B cell (primary cell): ENCODE measurements around the gene MALL. TPM values are rescaled to one million over a fixed set of nuclear protein-coding genes. Genes with fewer than 3 reads are reported as not detected.

Experiments
- ATAC-seq: fragments of 200-7000 bp; cut with Tn5 transposase; one replicate; pipeline ENCODE4 v1.10.0; 2021; ENCODE audit warnings: low read depth, mild to moderate bottlenecking, moderate number of reproducible peaks, moderate library complexity
- CTCF ChIA-PET: fragments of 350-600 bp; sonication (Branson Sonifier 250); formaldehyde crosslinking; loops from one replicate; lab custom pipeline; 2021; ENCODE audit warnings: antibody characterized with exemption, inconsistent platforms; lab: Charles Lee
- POLR2A ChIA-PET: fragments of 350-600 bp; sonication (Branson Sonifier 250); formaldehyde crosslinking; loops from one replicate; lab custom pipeline; 2021; ENCODE audit warnings: antibody characterized with exemption; lab: Charles Lee
- DNase-seq: peaks from one replicate; pipeline ENCODE4 v3.0.0; 2013
- H2AFZ ChIP-seq: 2 replicates; pipeline ENCODE4 v1.6.1; 2012; ENCODE audit warnings: mild to moderate bottlenecking, low read depth, low read length; ENCODE audit not compliant: insufficient read depth, poor library complexity, severe bottlenecking
- H3K27ac ChIP-seq, 2 donors: 1 replicate in 1 of 2; 2 replicates in 1 of 2; pipeline ENCODE4 v1.5.1; 2012 to 2013; ENCODE audit warnings: low read length in 2 of 2, mild to moderate bottlenecking in 2 of 2, moderate library complexity in 1 of 2
- H3K27me3 ChIP-seq, 4 experiments: fragments of 200-600 bp in 1 of 4; sonication (generic) in 1 of 4; replicated peaks in 1 of 4; 1 replicate in 2 of 4; 2 replicates in 2 of 4; pipeline versions ENCODE4 v1.6.1 to v1.7.0; 2013 to 2016; ENCODE audit warnings: low read length in 3 of 4, mild to moderate bottlenecking in 2 of 4, mixed read lengths in 1 of 4, moderate library complexity in 1 of 4; ENCODE audit not compliant: insufficient read depth in 4 of 4, control insufficient read depth in 3 of 4; ENCODE audit errors: control extremely low read depth in 1 of 4
- H3K36me3 ChIP-seq, 2 experiments: replicated peaks in 1 of 2; 1 replicate in 1 of 2; 2 replicates in 1 of 2; pipeline versions ENCODE4 v1.6.1 to v1.7.1; 2013; ENCODE audit warnings: low read length in 1 of 2; ENCODE audit not compliant: insufficient read depth in 2 of 2, control insufficient read depth in 1 of 2; ENCODE audit errors: control extremely low read depth in 1 of 2, extremely low read depth in 1 of 2
- H3K4me1 ChIP-seq, 2 donors: fragments of 200-600 bp in 1 of 2; sonication (generic) in 1 of 2; 1 replicate in 1 of 2; 2 replicates in 1 of 2; pipeline versions ENCODE4 v1.5.1 to v1.6.1; 2013 to 2017; ENCODE audit warnings: low read length in 2 of 2; ENCODE audit not compliant: control insufficient read depth in 2 of 2, insufficient read depth in 2 of 2
- H3K4me2 ChIP-seq: replicated peaks from 2 replicates; pipeline ENCODE3; 2012; ENCODE audit warnings: mild to moderate bottlenecking, low read depth, low read length; ENCODE audit not compliant: poor library complexity, severe bottlenecking
- H3K4me3 ChIP-seq, 5 experiments: fragments of 200-600 bp in 1 of 5; sonication (generic) in 1 of 5; 1 replicate in 3 of 5; 2 replicates in 2 of 5; pipeline versions ENCODE4 v1.5.1 to v1.7.0; 2011 to 2016; ENCODE audit warnings: low read length in 4 of 5, mild to moderate bottlenecking in 4 of 5, low read depth in 2 of 5, control low read depth in 1 of 5, moderate library complexity in 1 of 5; ENCODE audit not compliant: insufficient read depth in 1 of 5; ENCODE audit errors: control extremely low read depth in 1 of 5, extremely low read depth in 1 of 5
- H3K79me2 ChIP-seq: fragments of 200-600 bp; sonication (generic); one replicate; pipeline ENCODE4 v1.6.0; 2016; ENCODE audit warnings: low read length; ENCODE audit not compliant: control insufficient read depth, insufficient read depth
- H3K9ac ChIP-seq: fragments of 200-600 bp; sonication (generic); 2 replicates; pipeline ENCODE4 v1.6.1; 2017; ENCODE audit warnings: mild to moderate bottlenecking, low read length, moderate library complexity
- H3K9me3 ChIP-seq, 3 donors: one replicate each; pipeline versions ENCODE4 v1.6.1 to v1.7.1; 2013; ENCODE audit warnings: low read length in 2 of 3; ENCODE audit not compliant: control insufficient read depth in 2 of 3, insufficient read depth in 1 of 3; ENCODE audit errors: control extremely low read depth in 1 of 3
- H4K20me1 ChIP-seq: 2 replicates; pipeline ENCODE4 v1.6.0; 2012; ENCODE audit warnings: mild to moderate bottlenecking, low read length; ENCODE audit not compliant: insufficient read depth, control insufficient read depth, poor library complexity, severe bottlenecking
- H3K27ac Mint-ChIP-seq: one replicate; pipeline ENCODE4 v1.8.0; 2021; ENCODE audit warnings: mixed read lengths
- H3K27me3 Mint-ChIP-seq: one replicate; pipeline ENCODE4 v1.8.0; 2021; ENCODE audit warnings: mixed read lengths
- H3K4me1 Mint-ChIP-seq: one replicate; pipeline ENCODE4 v1.8.0; 2021; ENCODE audit warnings: mixed read lengths
- H3K4me3 Mint-ChIP-seq: one replicate; pipeline ENCODE4 v1.8.0; 2021; ENCODE audit warnings: mixed read lengths
- H3K9me3 Mint-ChIP-seq: one replicate; pipeline ENCODE4 v1.8.0; 2022; ENCODE audit warnings: mixed read lengths; ENCODE audit not compliant: insufficient read depth
- EZH2 ChIP-seq: IDR thresholded peaks from 2 replicates; pipeline ENCODE4 v1.6.1; 2012; ENCODE audit warnings: borderline replicate concordance, low read depth, mild to moderate bottlenecking, moderate library complexity, low read length; ENCODE audit not compliant: insufficient read depth, poor library complexity, severe bottlenecking
- WGBS: methylation state at CpG from one replicate; pipeline ENCODE4 v1.1.5; 2013; ENCODE audit warnings: missing lambda C conversion rate; ENCODE audit not compliant: insufficient coverage; 5-methylcytosine and 5-hydroxymethylcytosine counted together
- intact Hi-C: fragments of 100-400 bp; cut with micrococcal nuclease; formaldehyde crosslinking; loops from one replicate; pipeline ENCODE4 v1.10.0; 2022
- polyA plus RNA-seq: library from polyadenylated mRNA; depleted of rRNA; stranded (reverse); fragments of >200 nt; gene quantifications from 2 replicates; pipeline ENCODE4 v1.2.3, GENCODE V29; 2012
- total RNA-seq, 2 donors: library from RNA; stranded (reverse); fragments of 120-200 nt in 1 of 2; gene quantifications; 1 replicate in 1 of 2; 2 replicates in 1 of 2; pipeline versions ENCODE4 v1.2.3 to v1.2.4, GENCODE V29; 2013 to 2022
- TF ChIP-seq, protein P1 (sequence below): fragments of 200-600 bp; IDR thresholded peaks from one replicate; pipeline ENCODE4 v1.8.0; 2022; ENCODE audit warnings: antibody characterized with exemption, mild to moderate bottlenecking

MALL gene
- total and polyA plus RNA-seq, 2 donors (not counting 1 experiment from before 2014, with no cell fraction given): not detected

DNA sequence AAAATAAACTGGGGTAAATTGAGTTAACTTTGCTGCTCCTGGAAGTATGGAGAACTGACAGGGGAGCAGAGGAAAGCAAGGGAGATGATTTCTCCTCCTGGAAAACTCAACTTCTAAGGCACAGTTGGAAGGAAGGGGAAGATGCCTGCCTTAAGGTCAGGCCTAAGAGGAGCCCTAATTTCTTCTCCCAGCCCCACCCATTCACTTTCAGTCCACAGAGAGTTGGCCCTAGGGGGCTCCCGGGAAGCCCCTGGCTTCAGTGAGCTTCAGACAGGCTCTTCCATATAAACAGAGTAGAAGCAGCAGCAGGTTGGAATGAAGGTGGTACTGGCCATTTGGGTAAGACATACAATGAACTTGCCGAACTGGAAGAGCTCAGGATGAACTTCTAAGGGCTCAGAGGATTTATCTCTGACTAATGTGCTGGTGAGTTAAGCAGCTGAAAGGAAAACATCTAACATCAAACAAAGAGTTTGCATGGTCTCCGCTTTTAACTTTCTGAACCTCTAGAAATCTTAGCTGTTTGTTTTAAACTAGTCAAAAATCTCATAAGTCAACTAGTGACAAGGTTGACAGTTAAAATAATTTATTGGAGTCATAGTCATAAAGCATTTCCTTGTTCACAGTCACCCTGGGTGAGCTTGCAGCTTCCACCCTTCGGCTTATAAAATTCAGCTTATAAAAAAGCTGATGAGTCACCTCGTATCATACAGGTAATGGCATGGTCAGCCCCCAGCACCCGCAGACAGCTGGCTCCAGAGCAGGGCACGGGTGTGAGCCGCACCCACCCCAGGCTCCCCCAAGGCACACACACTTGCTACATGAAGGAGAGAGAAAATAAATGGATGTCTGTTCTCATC is 9.8 kb downstream of the MALL start:
- Mint-ChIP-seq H3K9me3 (no peaks in the 10 kb centered on the region), H3K4me3 (no peak overlapping the region), H3K27me3 (peaks cover 61% of the 10 kb centered on the region), H3K4me1 (no peaks in the 10 kb centered on the region), H3K27ac (no peak overlapping the region)
- TF ChIP-seq EZH2: no peak
- TF ChIP-seq, protein P1, sequence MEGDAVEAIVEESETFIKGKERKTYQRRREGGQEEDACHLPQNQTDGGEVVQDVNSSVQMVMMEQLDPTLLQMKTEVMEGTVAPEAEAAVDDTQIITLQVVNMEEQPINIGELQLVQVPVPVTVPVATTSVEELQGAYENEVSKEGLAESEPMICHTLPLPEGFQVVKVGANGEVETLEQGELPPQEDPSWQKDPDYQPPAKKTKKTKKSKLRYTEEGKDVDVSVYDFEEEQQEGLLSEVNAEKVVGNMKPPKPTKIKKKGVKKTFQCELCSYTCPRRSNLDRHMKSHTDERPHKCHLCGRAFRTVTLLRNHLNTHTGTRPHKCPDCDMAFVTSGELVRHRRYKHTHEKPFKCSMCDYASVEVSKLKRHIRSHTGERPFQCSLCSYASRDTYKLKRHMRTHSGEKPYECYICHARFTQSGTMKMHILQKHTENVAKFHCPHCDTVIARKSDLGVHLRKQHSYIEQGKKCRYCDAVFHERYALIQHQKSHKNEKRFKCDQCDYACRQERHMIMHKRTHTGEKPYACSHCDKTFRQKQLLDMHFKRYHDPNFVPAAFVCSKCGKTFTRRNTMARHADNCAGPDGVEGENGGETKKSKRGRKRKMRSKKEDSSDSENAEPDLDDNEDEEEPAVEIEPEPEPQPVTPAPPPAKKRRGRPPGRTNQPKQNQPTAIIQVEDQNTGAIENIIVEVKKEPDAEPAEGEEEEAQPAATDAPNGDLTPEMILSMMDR: no peak
- Histone ChIP-seq H4K20me1 (no peaks in the 10 kb centered on the region), H3K4me3 (no peak overlapping the region), H3K9ac (no peak overlapping the region), H3K27ac (no peak overlapping the region), H3K4me2 (no peak overlapping the region), H3K79me2 (no peaks in the 10 kb centered on the region), H2AFZ (no peak overlapping the region), H3K4me1 (no peaks in the 10 kb centered on the region), H3K9me3 (peaks cover 0 to 9% (median 0%) of the 10 kb centered on the region in 3 donors), H3K27me3 (peaks cover 0 to 8% (median 0%) of the 10 kb centered on the region in 4 experiments), H3K36me3 (no peaks in the 10 kb centered on the region)
- ATAC-seq: no peak
- ChIA-PET CTCF (no interaction called here), POLR2A (no interaction called here)
- intact Hi-C loops: no loop called here
- DNase-seq: no peak
- WGBS: 20% methylated on average over 2 of the region's 8 CpGs

DNA sequence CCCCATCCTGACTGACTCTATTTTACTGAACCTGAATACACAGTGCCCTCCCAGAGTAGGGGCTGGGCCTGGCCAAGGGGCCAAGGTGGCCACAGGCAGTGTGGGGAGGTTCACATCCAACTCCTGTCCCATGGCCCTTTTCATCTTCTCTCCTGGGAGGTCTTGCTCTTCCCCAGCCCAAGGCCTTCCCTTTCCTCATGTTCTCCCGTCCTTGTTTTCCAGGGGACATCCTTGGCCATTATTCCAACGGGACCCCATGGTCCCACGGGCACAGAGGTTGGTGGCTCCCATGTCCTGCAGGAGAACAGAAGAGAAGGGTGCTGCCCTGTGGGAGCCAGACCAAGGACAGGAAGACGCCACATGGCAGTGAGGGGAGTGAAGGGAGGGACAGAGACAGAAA is 10.4 kb downstream of the MALL start:
- no peak for DNase-seq
- H3K4me1 ChIP-seq: no peaks in the 10 kb centered on the region
- H3K27ac ChIP-seq: no peak overlapping the region
- TF ChIP-seq, protein P1: no peak
- TF ChIP-seq EZH2: no peak
- no peaks in the 10 kb centered on the region for H3K79me2 ChIP-seq
- H3K27ac Mint-ChIP-seq: no peak overlapping the region
- H3K36me3 ChIP-seq: no peaks in the 10 kb centered on the region
- H3K4me3 ChIP-seq: no peak overlapping the region
- ChIA-PET CTCF (no interaction called here), POLR2A (no interaction called here)
- no peak overlapping the region for H3K9ac ChIP-seq
- no peak overlapping the region for H3K4me3 Mint-ChIP-seq
- peaks cover 0 to 9% (median 0%) of the 10 kb centered on the region in 3 donors for H3K9me3 ChIP-seq
- no peak for ATAC-seq
- no peaks in the 10 kb centered on the region for H3K4me1 Mint-ChIP-seq
- peaks cover 0 to 8% (median 0%) of the 10 kb centered on the region in 4 experiments for H3K27me3 ChIP-seq
- 91% methylated on average over 4 of the region's 4 CpGs for WGBS
- no peaks in the 10 kb centered on the region for H3K9me3 Mint-ChIP-seq
- H2AFZ ChIP-seq: no peak overlapping the region
- no peaks in the 10 kb centered on the region for H4K20me1 ChIP-seq
- H3K4me2 ChIP-seq: no peak overlapping the region
- H3K27me3 Mint-ChIP-seq: peaks cover 58% of the 10 kb centered on the region
- intact Hi-C loops: no loop called here
